Fibroblast of lung (primary cell): ENCODE results near the gene RAB40B. TPM values are rescaled to one million over a fixed set of nuclear protein-coding genes. Genes with fewer than 3 reads are reported as not detected.

Source experiments
- DNase-seq, 2 donors: peaks; one replicate each; pipeline versions ENCODE4 v3.0.0 to v3.0.0-alpha.2; 2010; ENCODE audit warnings: low read depth in 2 of 2
- H2AFZ ChIP-seq: 2 replicates; pipeline ENCODE4 v1.5.1; 2012; ENCODE audit warnings: low read length, control low read depth, inconsistent platforms
- H3K27ac ChIP-seq: 2 replicates; pipeline ENCODE4 v1.5.1; 2011; ENCODE audit warnings: low read length, control low read depth; ENCODE audit not compliant: insufficient read depth
- H3K27me3 ChIP-seq: 2 replicates; pipeline ENCODE4 v1.5.1; 2011; ENCODE audit warnings: mild to moderate bottlenecking, low read length; ENCODE audit not compliant: control insufficient read depth, insufficient read depth
- H3K36me3 ChIP-seq: 2 replicates; pipeline ENCODE4 v1.5.1; 2011; ENCODE audit warnings: low read length; ENCODE audit not compliant: control insufficient read depth, insufficient read depth
- H3K4me1 ChIP-seq: 2 replicates; pipeline ENCODE4 v1.5.1; 2011; ENCODE audit warnings: low read length; ENCODE audit not compliant: control insufficient read depth, insufficient read depth; ENCODE audit errors: extremely low read depth
- H3K4me2 ChIP-seq: 2 replicates; pipeline ENCODE4 v1.5.1; 2011; ENCODE audit warnings: low read length, control low read depth; ENCODE audit not compliant: insufficient read depth; ENCODE audit errors: extremely low read depth
- H3K4me3 ChIP-seq, 4 experiments: fragments of 200-600 bp in 1 of 4; sonication (generic) in 1 of 4; replicated peaks in 1 of 4; 2 replicates each; pipeline ENCODE4 v1.5.1; 2011 to 2016; ENCODE audit warnings: low read length in 4 of 4, low read depth in 3 of 4, mild to moderate bottlenecking in 3 of 4, control low read depth in 2 of 4, inconsistent platforms in 1 of 4, mixed read lengths in 1 of 4; ENCODE audit not compliant: insufficient read depth in 1 of 4; ENCODE audit errors: control extremely low read depth in 1 of 4
- H3K79me2 ChIP-seq: 2 replicates; pipeline ENCODE4 v1.5.1; 2012; ENCODE audit warnings: mild to moderate bottlenecking, low read length, inconsistent platforms; ENCODE audit not compliant: control insufficient read depth, insufficient read depth
- H3K9ac ChIP-seq: 2 replicates; pipeline ENCODE4 v1.5.1; 2011; ENCODE audit warnings: mild to moderate bottlenecking, low read length, control low read depth; ENCODE audit not compliant: insufficient read depth
- H3K9me3 ChIP-seq: 2 replicates; pipeline ENCODE4 v1.5.1; 2012; ENCODE audit warnings: low read depth, low read length; ENCODE audit not compliant: control insufficient read depth, insufficient read depth
- H4K20me1 ChIP-seq: 2 replicates; pipeline ENCODE4 v1.5.1; 2011; ENCODE audit warnings: low read length; ENCODE audit not compliant: control insufficient read depth, insufficient read depth; ENCODE audit errors: extremely low read depth
- EZH2 ChIP-seq: IDR thresholded peaks from 2 replicates; pipeline ENCODE4 v1.5.1; 2012; ENCODE audit warnings: low read length, control low read depth, mild to moderate bottlenecking; ENCODE audit errors: missing control alignments
- polyA plus RNA-seq, 2 donors: library from polyadenylated mRNA; depleted of rRNA in 1 of 2; stranded (reverse) in 1 of 2; unstranded in 1 of 2; fragments of >200 nt; gene quantifications; 2 replicates each; pipeline ENCODE4 v1.2.1, GENCODE V29; 2011 to 2012; ENCODE audit warnings: missing spikeins in 1 of 2
- total RNA-seq: library from RNA; depleted of rRNA; stranded (reverse); fragments of >200 nt; gene quantifications from 2 replicates; pipeline ENCODE4 v1.2.1, GENCODE V29; 2014
- TF ChIP-seq, protein P1 (sequence below), 2 donors: IDR thresholded peaks in 1 of 2; conservative IDR thresholded peaks in 1 of 2; 1 replicate in 1 of 2; 2 replicates in 1 of 2; pipeline ENCODE4 v1.5.1; 2011 to 2012; ENCODE audit warnings: low read length in 2 of 2, control low read depth in 1 of 2, inconsistent platforms in 1 of 2, low read depth in 1 of 2, mild to moderate bottlenecking in 1 of 2

Gene RAB40B
- total and polyA plus RNA-seq, 2 donors (not counting 1 experiment from before 2014, with no cell fraction given) = 3.3 TPM

DNA sequence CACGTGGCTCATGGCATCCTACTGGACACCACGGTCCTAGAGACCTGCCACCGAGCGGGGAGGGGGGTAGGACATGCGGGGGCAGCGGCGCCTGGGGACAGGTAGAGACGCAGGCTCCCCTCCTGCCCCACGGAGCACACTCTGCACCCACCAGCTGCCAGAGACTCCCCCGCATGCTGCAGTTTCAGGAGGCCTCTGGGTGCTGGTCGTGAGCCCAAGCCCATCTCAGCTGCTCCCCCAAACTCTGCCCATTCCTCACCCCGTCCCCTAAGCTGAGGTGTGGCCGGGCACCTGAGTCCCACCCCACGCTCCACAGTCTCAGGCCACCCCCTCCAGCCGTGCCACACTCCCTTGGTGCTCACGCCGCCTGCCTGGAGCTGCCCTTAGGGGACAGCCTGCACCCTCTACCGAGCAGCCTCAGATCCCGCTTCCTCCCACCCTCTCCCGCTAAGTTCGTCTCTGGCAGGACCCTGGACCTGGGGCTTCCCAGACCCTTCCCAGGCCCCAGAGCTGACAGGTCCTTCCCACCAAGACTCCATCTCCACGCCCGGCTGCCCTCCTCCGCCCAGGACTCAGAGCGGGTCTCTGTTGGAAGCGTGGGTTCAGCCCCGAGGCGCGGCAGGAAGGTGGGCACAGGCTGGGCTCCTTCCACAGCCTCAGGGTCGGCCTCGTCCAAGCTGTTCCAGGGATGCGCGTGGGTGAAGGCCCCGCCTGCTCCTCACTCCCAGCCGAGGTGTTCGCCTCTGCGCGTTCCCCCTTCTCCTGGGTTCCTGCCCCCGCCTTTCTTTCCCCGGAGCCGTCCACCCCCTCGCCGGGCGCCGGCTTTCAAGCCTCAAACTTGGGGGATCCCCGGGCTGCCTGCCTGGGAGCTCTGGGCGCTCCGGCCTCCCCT, 1.3 kb downstream of the RAB40B start:
- peak overlapping the region; percentile 5 to 62 (median 33) for H3K4me3 ChIP-seq
- no peak for DNase-seq
- peaks cover 5% of the 10 kb centered on the region for H3K4me1 ChIP-seq
- no peaks in the 10 kb centered on the region for H4K20me1 ChIP-seq
- peaks cover 6% of the 10 kb centered on the region for H3K27me3 ChIP-seq
- H3K36me3 ChIP-seq = no peaks in the 10 kb centered on the region
- no peaks in the 10 kb centered on the region for H3K9me3 ChIP-seq
- H3K4me2 ChIP-seq = peak overlapping the region; percentile 94
- no peak overlapping the region for H3K27ac ChIP-seq
- TF ChIP-seq EZH2 = no peak
- TF ChIP-seq, protein P1, sequence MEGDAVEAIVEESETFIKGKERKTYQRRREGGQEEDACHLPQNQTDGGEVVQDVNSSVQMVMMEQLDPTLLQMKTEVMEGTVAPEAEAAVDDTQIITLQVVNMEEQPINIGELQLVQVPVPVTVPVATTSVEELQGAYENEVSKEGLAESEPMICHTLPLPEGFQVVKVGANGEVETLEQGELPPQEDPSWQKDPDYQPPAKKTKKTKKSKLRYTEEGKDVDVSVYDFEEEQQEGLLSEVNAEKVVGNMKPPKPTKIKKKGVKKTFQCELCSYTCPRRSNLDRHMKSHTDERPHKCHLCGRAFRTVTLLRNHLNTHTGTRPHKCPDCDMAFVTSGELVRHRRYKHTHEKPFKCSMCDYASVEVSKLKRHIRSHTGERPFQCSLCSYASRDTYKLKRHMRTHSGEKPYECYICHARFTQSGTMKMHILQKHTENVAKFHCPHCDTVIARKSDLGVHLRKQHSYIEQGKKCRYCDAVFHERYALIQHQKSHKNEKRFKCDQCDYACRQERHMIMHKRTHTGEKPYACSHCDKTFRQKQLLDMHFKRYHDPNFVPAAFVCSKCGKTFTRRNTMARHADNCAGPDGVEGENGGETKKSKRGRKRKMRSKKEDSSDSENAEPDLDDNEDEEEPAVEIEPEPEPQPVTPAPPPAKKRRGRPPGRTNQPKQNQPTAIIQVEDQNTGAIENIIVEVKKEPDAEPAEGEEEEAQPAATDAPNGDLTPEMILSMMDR (conservative IDR thresholded peaks at IDR 0.05 in 1 of 2, IDR thresholded peaks at IDR 0.05 in 1 of 2; ENCODE audit: low read depth in 1 of 2, low read length in 2 of 2) = no peak
- no peak overlapping the region for H2AFZ ChIP-seq
- H3K9ac ChIP-seq = no peak overlapping the region
- no peaks in the 10 kb centered on the region for H3K79me2 ChIP-seq

DNA sequence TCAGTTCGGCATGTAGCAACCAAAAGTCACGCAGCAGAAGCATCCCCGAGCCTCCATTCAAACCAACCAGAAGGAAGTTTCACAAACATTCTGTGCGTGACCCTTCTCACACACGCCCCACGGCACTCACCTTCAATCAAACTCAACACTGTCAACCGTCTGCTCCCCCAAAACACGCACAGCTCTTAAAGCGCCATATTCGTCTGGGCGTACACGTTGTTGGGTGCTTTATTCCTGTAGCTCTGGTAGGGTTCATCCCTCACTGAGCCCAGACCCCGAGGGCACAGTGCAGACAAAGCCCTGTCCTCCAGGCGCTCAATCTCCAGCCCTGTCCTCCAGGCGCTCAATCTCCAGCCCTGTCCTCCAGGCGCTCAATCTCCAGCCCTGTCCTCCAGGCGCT, 2.2 kb downstream of the RAB40B start:
- no peak overlapping the region for H3K4me3 ChIP-seq
- no peak overlapping the region for H3K27ac ChIP-seq
- no peaks in the 10 kb centered on the region for H4K20me1 ChIP-seq
- no peak for TF ChIP-seq EZH2
- TF ChIP-seq, protein P1 (conservative IDR thresholded peaks at IDR 0.05 in 1 of 2, IDR thresholded peaks at IDR 0.05 in 1 of 2; ENCODE audit: low read depth in 1 of 2, low read length in 2 of 2) = no peak
- H3K36me3 ChIP-seq = no peaks in the 10 kb centered on the region
- no peaks in the 10 kb centered on the region for H3K9me3 ChIP-seq
- peaks cover 5% of the 10 kb centered on the region for H3K4me1 ChIP-seq
- no peak overlapping the region for H2AFZ ChIP-seq
- no peak overlapping the region for H3K9ac ChIP-seq
- H3K4me2 ChIP-seq = no peak overlapping the region
- H3K79me2 ChIP-seq = no peaks in the 10 kb centered on the region
- H3K27me3 ChIP-seq = peaks cover 6% of the 10 kb centered on the region
- no peak for DNase-seq

DNA sequence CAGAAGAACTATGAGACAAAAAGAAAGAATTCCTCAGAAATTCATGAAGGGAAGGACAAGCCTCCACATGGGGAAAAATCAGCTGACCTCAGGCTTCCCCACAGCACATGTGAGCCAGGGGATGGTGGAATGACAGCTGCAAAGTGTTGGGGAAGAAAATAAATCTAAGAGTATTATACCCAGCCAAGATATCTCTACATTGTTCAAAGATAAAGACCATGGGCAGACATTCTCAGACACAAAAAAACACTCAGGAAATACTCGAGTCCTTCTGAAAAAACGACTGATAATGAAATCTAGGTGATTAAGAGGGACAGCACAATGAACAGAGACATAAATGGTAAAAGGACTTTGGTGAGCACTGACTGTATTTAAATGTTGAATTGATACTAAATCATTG, 3.9 kb downstream of the RAB40B start:
- H3K9ac ChIP-seq = no peak overlapping the region
- peaks cover 5% of the 10 kb centered on the region for H3K4me1 ChIP-seq
- no peak overlapping the region for H3K27ac ChIP-seq
- no peak for DNase-seq
- H3K79me2 ChIP-seq = no peaks in the 10 kb centered on the region
- no peak for TF ChIP-seq EZH2
- TF ChIP-seq, protein P1 (conservative IDR thresholded peaks at IDR 0.05 in 1 of 2, IDR thresholded peaks at IDR 0.05 in 1 of 2; ENCODE audit: low read depth in 1 of 2, low read length in 2 of 2) = no peak
- H3K4me2 ChIP-seq = no peak overlapping the region
- H4K20me1 ChIP-seq = no peaks in the 10 kb centered on the region
- H3K4me3 ChIP-seq = no peak overlapping the region
- H3K27me3 ChIP-seq = peaks cover 6% of the 10 kb centered on the region
- H3K36me3 ChIP-seq = no peaks in the 10 kb centered on the region
- H3K9me3 ChIP-seq = no peaks in the 10 kb centered on the region
- no peak overlapping the region for H2AFZ ChIP-seq
